ENCODE results near the gene NOX4. TPM values are rescaled to one million over a fixed set of nuclear protein-coding genes. Genes with fewer than 3 reads are reported as not detected.
A peak's percentile ranks its signal among the peaks of the same experiment; 100 is the strongest.

Gene NOX4
- total RNA-seq, 1 experiment from 2014 or later = 3.0 TPM

DNA sequence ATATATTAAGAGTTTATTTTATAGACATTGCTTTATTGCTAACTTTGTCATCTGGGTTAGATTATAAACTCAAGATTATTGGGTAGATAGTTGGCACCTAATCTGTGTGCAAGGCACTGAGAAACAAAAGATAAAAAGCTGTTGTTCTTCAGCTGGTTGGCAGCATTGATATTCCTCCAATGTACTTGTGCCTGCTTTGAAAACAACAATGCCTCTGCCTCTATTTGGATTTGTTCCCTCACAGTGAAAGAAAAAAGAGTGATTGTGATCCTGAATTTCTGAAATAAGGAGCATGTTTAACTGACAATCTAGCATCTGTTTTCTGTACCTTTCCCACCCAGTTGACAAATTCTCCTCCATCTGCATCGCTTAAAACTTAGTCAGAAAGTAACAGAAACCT is 215.2 kb downstream of the NOX4 start:
- TF ChIP-seq, protein P1, sequence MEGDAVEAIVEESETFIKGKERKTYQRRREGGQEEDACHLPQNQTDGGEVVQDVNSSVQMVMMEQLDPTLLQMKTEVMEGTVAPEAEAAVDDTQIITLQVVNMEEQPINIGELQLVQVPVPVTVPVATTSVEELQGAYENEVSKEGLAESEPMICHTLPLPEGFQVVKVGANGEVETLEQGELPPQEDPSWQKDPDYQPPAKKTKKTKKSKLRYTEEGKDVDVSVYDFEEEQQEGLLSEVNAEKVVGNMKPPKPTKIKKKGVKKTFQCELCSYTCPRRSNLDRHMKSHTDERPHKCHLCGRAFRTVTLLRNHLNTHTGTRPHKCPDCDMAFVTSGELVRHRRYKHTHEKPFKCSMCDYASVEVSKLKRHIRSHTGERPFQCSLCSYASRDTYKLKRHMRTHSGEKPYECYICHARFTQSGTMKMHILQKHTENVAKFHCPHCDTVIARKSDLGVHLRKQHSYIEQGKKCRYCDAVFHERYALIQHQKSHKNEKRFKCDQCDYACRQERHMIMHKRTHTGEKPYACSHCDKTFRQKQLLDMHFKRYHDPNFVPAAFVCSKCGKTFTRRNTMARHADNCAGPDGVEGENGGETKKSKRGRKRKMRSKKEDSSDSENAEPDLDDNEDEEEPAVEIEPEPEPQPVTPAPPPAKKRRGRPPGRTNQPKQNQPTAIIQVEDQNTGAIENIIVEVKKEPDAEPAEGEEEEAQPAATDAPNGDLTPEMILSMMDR (conservative IDR thresholded peaks at IDR 0.05) = no peak
- H3K9ac ChIP-seq (ENCODE audit: extremely low read depth, insufficient read length, low read length) = no peak overlapping the region
- no CpG with 5 or more reads among the region's 1 CpG for WGBS (ENCODE audit: extremely low coverage, insufficient read length, low lambda C conversion rate)

More for the DNA sequence above, 215.2 kb downstream of the NOX4 start:
- Histone ChIP-seq H3K79me1 (ENCODE audit: insufficient read depth, low read depth, low read length, poor library complexity, severe bottlenecking) (no peaks in the 10 kb centered on the region), H3K27me3 (ENCODE audit: insufficient read depth, low read length) (no peaks in the 10 kb centered on the region), H4K20me1 (ENCODE audit: control insufficient read depth, insufficient read depth, insufficient read length) (no peaks in the 10 kb centered on the region), H2BK20ac (ENCODE audit: low read depth, low read length, poor library complexity, severe bottlenecking) (no peak overlapping the region), H2BK5ac (ENCODE audit: insufficient read length, low read length) (no peak overlapping the region), H3K23ac (ENCODE audit: insufficient read length, low read depth, low read length) (no peak overlapping the region), H2BK12ac (ENCODE audit: insufficient read length, low read depth, low read length) (no peak overlapping the region), H3K27ac (ENCODE audit: insufficient read length, low read depth, low read length) (no peak overlapping the region), H3K14ac (ENCODE audit: insufficient read depth, low read length) (no peak overlapping the region), H3K56ac (ENCODE audit: insufficient read length, low read depth, low read length) (no peak overlapping the region), H3K9me3 (ENCODE audit: control insufficient read depth, low read depth, low read length) (no peaks in the 10 kb centered on the region), H2AFZ (ENCODE audit: low read length) (no peak overlapping the region), H4K5ac (ENCODE audit: insufficient read length, low read depth, low read length) (no peak overlapping the region), H2BK120ac (ENCODE audit: low read depth, low read length, poor library complexity, severe bottlenecking) (no peak overlapping the region), H3T11ph (ENCODE audit: low read length) (no peak overlapping the region), H2BK15ac (ENCODE audit: low read depth, low read length) (no peak overlapping the region), H3K4me2 (ENCODE audit: insufficient read depth, insufficient read length, low read length) (no peak overlapping the region), H3K23me2 (ENCODE audit: insufficient read length, low read depth, low read length, poor library complexity, severe bottlenecking) (no peaks in the 10 kb centered on the region), H3K4me1 (ENCODE audit: insufficient read depth, low read length) (peaks cover 4% of the 10 kb centered on the region; the same call in 1 of the 2 replicates), H4K91ac (ENCODE audit: insufficient read length, low read depth, low read length) (no peak overlapping the region), H4K8ac (replicated peaks; ENCODE audit: insufficient read length, low read depth, low read length) (no peak overlapping the region), H2AK5ac (ENCODE audit: insufficient read length, low read length) (no peak overlapping the region), H3K4ac (ENCODE audit: low read depth, low read length) (no peak overlapping the region), H3K79me2 (ENCODE audit: insufficient read depth, low read length) (no peaks in the 10 kb centered on the region), H3K18ac (ENCODE audit: insufficient read length, low read depth, low read length) (no peak overlapping the region)
- Mint-ChIP-seq H3K27me3 (ENCODE audit: low read depth) (no peaks in the 10 kb centered on the region), H3K4me3 (no peak overlapping the region), H3K9me3 (peaks cover 0 to 2% of the 10 kb centered on the region in 2 experiments; a peak in 1 of 5 replicates), H3K27ac (peak overlapping the region in 2 of 3 experiments; percentile 0 to 42; a peak in 4 of 7 replicates), H3K4me1 (peaks cover 14 to 16% of the 10 kb centered on the region in 2 experiments), H3K36me3 (ENCODE audit: insufficient read depth in 1 of 3, low read depth in 3 of 3) (peaks cover 0 to 4% (median 0%) of the 10 kb centered on the region in 3 experiments; a peak in 2 of 7 replicates)
- no peak for DNase-seq

Other genes starting within 250 kb of the NOX4 start
- gene TRIM77, start 218.9 kb upstream of the NOX4 start, total RNA-seq (2021) = not detected in 2 replicates